ENCODE measurements around the gene GNG7.
A peak's percentile ranks its signal among the peaks of the same experiment; 100 is the strongest.
"Not testable (repeated sequence)": the region's sequence is repeated elsewhere in the genome, so short reads cannot be mapped to it uniquely, and the experiment has no call there.

The GNG7 gene

GRCh38 chr19:2551172-2551863, 151.2 kb downstream of the GNG7 start:
- no peak for DNase-seq (ENCODE audit: low spot score)

- peak; percentile 44 for DNase-seq (ENCODE audit: low spot score)
These were observed 151.9 kb downstream of the GNG7 start for GRCh38 chr19:2550431-2551171.

GRCh38 chr19:2549701-2550191, 152.7 kb downstream of the GNG7 start:
- DNase-seq (ENCODE audit: low spot score), result no peak

GRCh38 chr19:2548966-2549365, 153.5 kb downstream of the GNG7 start:
- no peak for DNase-seq (ENCODE audit: low spot score)

GRCh38 chr19:2547721-2548120, 154.8 kb downstream of the GNG7 start:
- no peak for DNase-seq (ENCODE audit: low spot score)

- no peak for DNase-seq (ENCODE audit: low spot score)
These were observed 155.3 kb downstream of the GNG7 start for GRCh38 chr19:2547033-2547680.

- DNase-seq (ENCODE audit: low spot score), result peak; percentile 50
These were observed 156.1 kb downstream of the GNG7 start for GRCh38 chr19:2546128-2547032.

GRCh38 chr19:2545416-2546127, 156.9 kb downstream of the GNG7 start:
- not testable (repeated sequence) for DNase-seq (ENCODE audit: low spot score)

GRCh38 chr19:2544576-2545415, 157.7 kb downstream of the GNG7 start:
- DNase-seq (ENCODE audit: low spot score), result no peak

- peak; percentile 94 for DNase-seq (ENCODE audit: low spot score)
These were observed 158.7 kb downstream of the GNG7 start for GRCh38 chr19:2543463-2544442.

- not testable (repeated sequence) for DNase-seq (ENCODE audit: low spot score)
These were observed 159.4 kb downstream of the GNG7 start for GRCh38 chr19:2543072-2543462.

GRCh38 chr19:2542341-2543069, 160.0 kb downstream of the GNG7 start:
- peak; percentile 46 for DNase-seq (ENCODE audit: low spot score)

GRCh38 chr19:2540646-2541454, 161.6 kb downstream of the GNG7 start:
- DNase-seq (ENCODE audit: low spot score), result peak; percentile 85

- no peak for DNase-seq (ENCODE audit: low spot score)
These were observed 162.2 kb downstream of the GNG7 start for GRCh38 chr19:2540251-2540645.

GRCh38 chr19:2538096-2538757, 164.3 kb downstream of the GNG7 start:
- DNase-seq (ENCODE audit: low spot score), result no peak

GRCh38 chr19:2537584-2537983, 164.9 kb downstream of the GNG7 start:
- not testable (repeated sequence) for DNase-seq (ENCODE audit: low spot score)

GRCh38 chr19:2536461-2536860, 166.0 kb downstream of the GNG7 start:
- DNase-seq (ENCODE audit: low spot score), result no peak

All from cerebellar cortex (tissue), 1 donor.